Right atrium auricular region (tissue), 2 donors: Measurements from ENCODE around the gene WASF2. TPM values are rescaled to one million over a fixed set of nuclear protein-coding genes. Genes with fewer than 3 reads are reported as not detected.

Experiments
- DNase-seq: peaks from one replicate; pipeline ENCODE4 v3.0.0-alpha.2; 2019; ENCODE audit warnings: low spot score
- H3K27ac ChIP-seq, 2 donors: fragments of 200-600 bp; sonication (generic); 1 replicate in 1 of 2; 2 replicates in 1 of 2; pipeline ENCODE4 v1.5.1; 2016 to 2019
- H3K27me3 ChIP-seq, 2 donors: fragments of 200-600 bp; sonication (generic); one replicate each; pipeline versions ENCODE4 v1.5.1 to v1.6.0; 2017 to 2019
- H3K36me3 ChIP-seq: fragments of 200-600 bp; sonication (generic); one replicate; pipeline ENCODE4 v1.5.1; 2016
- H3K4me1 ChIP-seq, 2 donors: fragments of 200-600 bp; sonication (generic); one replicate each; pipeline versions ENCODE4 v1.5.1 to v1.6.0; 2017 to 2019
- H3K4me3 ChIP-seq, 2 donors: fragments of 200-600 bp; sonication (generic); 1 replicate in 1 of 2; 2 replicates in 1 of 2; pipeline ENCODE4 v1.5.1; 2017 to 2019; ENCODE audit warnings: mild to moderate bottlenecking in 1 of 2, moderate library complexity in 1 of 2
- H3K9me3 ChIP-seq, 2 donors: fragments of 200-600 bp; sonication (generic); one replicate each; pipeline ENCODE4 v1.5.1; 2019
- total RNA-seq, 2 donors: library from RNA; depleted of rRNA; stranded (reverse); fragments of >200 nt; gene quantifications; one replicate each; pipeline ENCODE4 v1.1.0, GENCODE V29; 2016
- TF ChIP-seq, protein P1 (sequence below), 2 donors: fragments of 200-600 bp; sonication (generic); IDR thresholded peaks; one replicate each; pipeline ENCODE4 v1.5.1; 2019; ENCODE audit warnings: antibody characterized with exemption in 2 of 2

WASF2 gene
- total RNA-seq, 2 donors from 2014 or later: 20.7 to 49.0 TPM

GRCh38 chr1:27492796-27493195 lies 2.8 kb upstream of the WASF2 start:
- DNase-seq: no peak
- Histone ChIP-seq H3K9me3 (no peaks in the 10 kb centered on the region), H3K4me3 (no peak overlapping the region), H3K4me1 (peaks cover 0 to 40% of the 10 kb centered on the region in 2 donors), H3K27me3 (no peaks in the 10 kb centered on the region), H3K36me3 (no peaks in the 10 kb centered on the region), H3K27ac (peak overlapping the region; percentile 100)
- TF ChIP-seq, protein P1, sequence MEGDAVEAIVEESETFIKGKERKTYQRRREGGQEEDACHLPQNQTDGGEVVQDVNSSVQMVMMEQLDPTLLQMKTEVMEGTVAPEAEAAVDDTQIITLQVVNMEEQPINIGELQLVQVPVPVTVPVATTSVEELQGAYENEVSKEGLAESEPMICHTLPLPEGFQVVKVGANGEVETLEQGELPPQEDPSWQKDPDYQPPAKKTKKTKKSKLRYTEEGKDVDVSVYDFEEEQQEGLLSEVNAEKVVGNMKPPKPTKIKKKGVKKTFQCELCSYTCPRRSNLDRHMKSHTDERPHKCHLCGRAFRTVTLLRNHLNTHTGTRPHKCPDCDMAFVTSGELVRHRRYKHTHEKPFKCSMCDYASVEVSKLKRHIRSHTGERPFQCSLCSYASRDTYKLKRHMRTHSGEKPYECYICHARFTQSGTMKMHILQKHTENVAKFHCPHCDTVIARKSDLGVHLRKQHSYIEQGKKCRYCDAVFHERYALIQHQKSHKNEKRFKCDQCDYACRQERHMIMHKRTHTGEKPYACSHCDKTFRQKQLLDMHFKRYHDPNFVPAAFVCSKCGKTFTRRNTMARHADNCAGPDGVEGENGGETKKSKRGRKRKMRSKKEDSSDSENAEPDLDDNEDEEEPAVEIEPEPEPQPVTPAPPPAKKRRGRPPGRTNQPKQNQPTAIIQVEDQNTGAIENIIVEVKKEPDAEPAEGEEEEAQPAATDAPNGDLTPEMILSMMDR (IDR thresholded peaks at IDR 0.05): no peak

- TF ChIP-seq, protein P1 (IDR thresholded peaks at IDR 0.05): no peak
- no peak for DNase-seq
- no peak overlapping the region for H3K4me3 ChIP-seq
- H3K27me3 ChIP-seq: no peaks in the 10 kb centered on the region
- no peaks in the 10 kb centered on the region for H3K9me3 ChIP-seq
- no peaks in the 10 kb centered on the region for H3K36me3 ChIP-seq
- H3K27ac ChIP-seq: peak overlapping the region; percentile 100
- H3K4me1 ChIP-seq: peaks cover 0 to 40% of the 10 kb centered on the region in 2 donors
Observed at GRCh38 chr1:27491748-27492700, 2.1 kb upstream of the WASF2 start.

GRCh38 chr1:27489501-27489972 lies 430 bp downstream of the WASF2 start:
- Histone ChIP-seq H3K9me3 (no peaks in the 10 kb centered on the region), H3K27me3 (no peaks in the 10 kb centered on the region), H3K36me3 (no peaks in the 10 kb centered on the region), H3K4me3 (peak overlapping the region; percentile 99), H3K4me1 (peaks cover 0 to 43% of the 10 kb centered on the region in 2 donors), H3K27ac (peak overlapping the region; percentile 100)
- no peak for DNase-seq
- TF ChIP-seq, protein P1 (IDR thresholded peaks at IDR 0.05): no peak

DNA sequence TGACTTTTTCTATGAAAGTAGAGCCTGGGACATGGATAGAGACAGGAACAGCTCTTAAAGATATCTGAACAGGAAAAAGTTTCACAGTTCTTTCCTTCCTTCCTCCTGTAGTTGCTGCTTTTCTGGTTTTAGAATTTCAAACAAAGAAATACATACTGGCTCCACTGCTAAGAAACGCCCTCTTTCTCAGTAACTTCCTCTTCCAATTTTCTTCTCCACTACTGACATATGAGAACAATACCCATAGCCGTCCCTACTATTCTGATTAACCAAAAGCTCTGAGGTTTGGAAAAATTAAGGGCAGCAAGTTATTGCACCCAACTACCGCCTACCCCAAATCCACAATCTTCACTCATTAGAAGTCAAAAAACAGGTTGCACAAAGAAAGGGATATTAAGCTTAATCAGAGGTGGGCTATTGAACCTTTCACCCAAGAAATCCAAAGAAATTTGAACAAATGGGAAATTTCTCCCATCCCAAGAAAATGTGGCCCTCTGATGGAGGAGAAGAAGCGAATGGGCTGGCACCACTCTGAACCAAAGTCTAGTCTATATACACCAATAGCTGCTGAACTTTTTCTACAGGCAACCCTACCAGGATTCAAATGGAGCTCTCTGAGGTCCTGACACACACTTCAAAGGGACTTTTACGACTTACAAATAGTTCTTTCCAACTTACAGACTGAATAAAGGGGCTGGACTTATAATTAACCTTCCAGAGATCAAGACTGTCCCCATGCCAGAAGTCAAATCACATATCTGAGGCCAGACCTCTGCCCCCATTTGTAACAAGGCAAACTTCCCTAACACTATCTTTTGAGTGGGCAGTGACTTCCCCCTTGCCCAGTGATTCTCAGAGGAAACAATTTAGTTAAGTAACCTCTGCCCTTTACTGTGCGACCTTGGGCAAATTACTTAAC lies 1.7 kb downstream of the WASF2 start:
- DNase-seq: no peak
- peaks cover 0 to 52% of the 10 kb centered on the region in 2 donors for H3K4me1 ChIP-seq

DNA sequence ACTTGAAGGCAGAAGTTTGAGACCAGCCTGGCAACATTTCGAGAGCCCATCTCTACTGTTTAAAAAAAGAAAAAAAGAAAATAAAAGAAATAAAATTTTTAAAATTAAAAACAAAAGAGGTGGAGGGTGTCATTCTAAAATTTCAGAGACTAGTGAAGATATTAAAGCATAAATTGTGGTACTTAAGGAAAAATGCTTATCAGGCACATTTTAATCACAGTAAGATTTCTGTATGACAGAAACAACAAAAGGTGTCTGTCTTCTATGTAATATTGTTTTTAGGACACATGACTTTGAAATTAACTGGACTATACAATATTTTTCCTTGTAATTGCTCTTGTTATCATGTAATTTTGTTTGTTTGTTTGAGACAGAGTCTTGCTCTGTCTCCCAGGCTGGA lies 4.6 kb downstream of the WASF2 start:
- H3K4me3 ChIP-seq: no peak overlapping the region
- H3K36me3 ChIP-seq: no peaks in the 10 kb centered on the region
- no peaks in the 10 kb centered on the region for H3K9me3 ChIP-seq
- TF ChIP-seq, protein P1 (IDR thresholded peaks at IDR 0.05): no peak
- H3K27me3 ChIP-seq: no peaks in the 10 kb centered on the region
- H3K27ac ChIP-seq: no peak overlapping the region
- DNase-seq: no peak
- H3K4me1 ChIP-seq: peaks cover 0 to 52% of the 10 kb centered on the region in 2 donors

More for the DNA sequence above, 1.7 kb downstream of the WASF2 start:
- TF ChIP-seq, protein P1 (IDR thresholded peaks at IDR 0.05): no peak
- peak overlapping the region; percentile 99 for H3K4me3 ChIP-seq
- H3K9me3 ChIP-seq: no peaks in the 10 kb centered on the region
- H3K27me3 ChIP-seq: no peaks in the 10 kb centered on the region
- peak overlapping the region; percentile 100 for H3K27ac ChIP-seq
- H3K36me3 ChIP-seq: no peaks in the 10 kb centered on the region
